GM12878 (cell line): Measurements from ENCODE around the gene AKAP1.

Experiments
- CEBPB ChIP-seq, 2 experiments: fragments of 150-350 bp in 1 of 2; IDR thresholded peaks; 2 replicates each; pipeline ENCODE4 v1.6.1; 2012 to 2014; ENCODE audit warnings: low read depth in 2 of 2, low read length in 2 of 2, borderline replicate concordance in 1 of 2, inconsistent platforms in 1 of 2
- CTCF ChIP-seq, 3 experiments: IDR thresholded peaks in 2 of 3; conservative IDR thresholded peaks in 1 of 3; 2 replicates each; pipeline ENCODE4 v1.5.1; 2011; ENCODE audit warnings: low read depth in 3 of 3, low read length in 3 of 3, mild to moderate bottlenecking in 3 of 3, control low read depth in 2 of 3, moderate library complexity in 2 of 3, inconsistent platforms in 1 of 3, mixed read lengths in 1 of 3; ENCODE audit not compliant: control insufficient read depth in 2 of 3, insufficient read depth in 1 of 3; ENCODE audit errors: extremely low read depth in 1 of 3
- EP300 ChIP-seq, 2 experiments: fragments of 150-350 bp in 1 of 2; IDR thresholded peaks; 2 replicates each; pipeline ENCODE4 v1.6.1; 2011 to 2012; ENCODE audit warnings: low read depth in 2 of 2, low read length in 2 of 2, borderline replicate concordance in 1 of 2, improper control_type of control experiment in 1 of 2, inconsistent platforms in 1 of 2; ENCODE audit not compliant: control insufficient read depth in 1 of 2
- EZH2 ChIP-seq: IDR thresholded peaks from 2 replicates; pipeline ENCODE4 v1.6.1; 2012; ENCODE audit warnings: low read depth, mild to moderate bottlenecking, control low read depth, inconsistent platforms, low read length, borderline replicate concordance; ENCODE audit not compliant: control insufficient read depth
- NFIC ChIP-seq: IDR thresholded peaks from 2 replicates; pipeline ENCODE4 v1.6.1; 2012; ENCODE audit warnings: low read depth, mild to moderate bottlenecking, inconsistent platforms, low read length, moderate library complexity
- PML ChIP-seq: IDR thresholded peaks from 2 replicates; pipeline ENCODE4 v1.6.1; 2012; ENCODE audit warnings: low read length, inconsistent platforms
- USF2 ChIP-seq: IDR thresholded peaks from 2 replicates; pipeline ENCODE4 v1.6.1; 2011; ENCODE audit warnings: low read depth, low read length, improper control_type of control experiment, borderline replicate concordance
- ZNF274 ChIP-seq: IDR thresholded peaks from one replicate; pipeline ENCODE4 v1.8.0; 2011; ENCODE audit not compliant: insufficient read length, insufficient read depth

GRCh38 chr17:57143919-57144318, 58.9 kb downstream of the AKAP1 start:
- no peak for TF ChIP-seq CTCF (IDR thresholded peaks at IDR 0.05 in 2 of 3, conservative IDR thresholded peaks at IDR 0.05 in 1 of 3; ENCODE audit: control insufficient read depth in 2 of 3, extremely low read depth in 1 of 3, insufficient read depth in 1 of 3, low read depth in 3 of 3, low read length in 3 of 3)
- no peak for TF ChIP-seq NFIC
- TF ChIP-seq CEBPB (IDR thresholded peaks at IDR 0.05; ENCODE audit: borderline replicate concordance in 1 of 2, low read depth in 2 of 2, low read length in 2 of 2), result no peak
- no peak for TF ChIP-seq EZH2
- no peak for TF ChIP-seq EP300 (IDR thresholded peaks at IDR 0.05; ENCODE audit: borderline replicate concordance in 1 of 2, control insufficient read depth in 1 of 2, low read depth in 2 of 2, low read length in 2 of 2)
- no peak for TF ChIP-seq PML
- TF ChIP-seq USF2, result no peak
- TF ChIP-seq ZNF274, result no peak
